HG03439 (cell line): ENCODE measurements around the gene PPM1H.
"Not testable (repeated sequence)": the region's sequence is repeated elsewhere in the genome, so short reads cannot be mapped to it uniquely, and the experiment has no call there.

Experiments used
- ATAC-seq: cut with Tn5 transposase; IDR thresholded peaks from one replicate; pipeline ENCODE4 v1.9.1; 2021; ENCODE audit warnings: mild to moderate bottlenecking, moderate library complexity; ENCODE audit not compliant: unreplicated experiment

PPM1H gene

DNA sequence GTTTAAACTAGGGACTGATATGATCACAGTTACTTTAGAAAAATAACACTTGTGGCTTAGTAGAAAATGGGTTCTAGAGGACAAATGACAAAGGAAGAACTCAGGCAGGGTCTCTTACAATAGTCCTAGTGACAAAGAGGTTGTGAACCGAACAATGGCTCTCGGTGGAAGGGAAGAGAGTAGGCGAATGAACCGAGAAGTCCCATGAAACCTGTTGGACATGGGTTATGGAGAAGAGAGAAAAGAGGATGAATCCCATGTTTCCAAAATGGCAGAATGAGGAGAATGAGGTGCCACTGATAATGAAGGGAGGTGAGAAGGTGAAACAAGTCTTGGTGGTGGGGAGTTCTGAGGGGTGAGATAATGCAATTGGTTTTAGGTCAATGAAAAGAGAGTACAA, 94.1 kb downstream of the PPM1H start:
- no peak for ATAC-seq

GRCh38 chr12:62839869-62840660, 94.9 kb downstream of the PPM1H start:
- no peak for ATAC-seq

GRCh38 chr12:62834971-62835547, 99.9 kb downstream of the PPM1H start:
- ATAC-seq: no peak

DNA sequence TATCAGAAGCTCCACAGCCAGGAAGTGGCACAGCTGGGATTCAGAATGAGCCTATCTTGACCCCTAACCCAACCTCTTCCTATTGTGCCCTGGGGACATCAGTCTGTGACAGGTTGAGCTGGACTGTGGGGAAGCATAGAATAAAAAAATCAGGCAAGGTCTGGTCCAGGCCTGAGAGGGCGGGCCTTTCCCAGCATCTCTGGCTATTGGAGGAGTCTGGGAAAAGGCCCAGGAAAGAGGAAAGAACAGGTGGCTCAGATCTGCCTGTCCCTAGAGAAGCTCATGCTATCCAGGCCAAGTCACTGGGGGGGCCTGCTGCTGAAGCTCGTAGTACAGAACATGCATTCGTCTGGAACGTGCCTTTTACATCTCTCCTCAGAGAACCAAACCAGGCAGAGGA, 100.5 kb downstream of the PPM1H start:
- ATAC-seq: no peak

GRCh38 chr12:62833634-62834033, 101.3 kb downstream of the PPM1H start:
- ATAC-seq: no peak

- no peak for ATAC-seq
Observed at GRCh38 chr12:62832558-62832957, 102.4 kb downstream of the PPM1H start.

- ATAC-seq: no peak
Observed at GRCh38 chr12:62832027-62832426, 102.9 kb downstream of the PPM1H start.

- ATAC-seq: no peak
Observed at GRCh38 chr12:62827855-62828254, 107.1 kb downstream of the PPM1H start.

DNA sequence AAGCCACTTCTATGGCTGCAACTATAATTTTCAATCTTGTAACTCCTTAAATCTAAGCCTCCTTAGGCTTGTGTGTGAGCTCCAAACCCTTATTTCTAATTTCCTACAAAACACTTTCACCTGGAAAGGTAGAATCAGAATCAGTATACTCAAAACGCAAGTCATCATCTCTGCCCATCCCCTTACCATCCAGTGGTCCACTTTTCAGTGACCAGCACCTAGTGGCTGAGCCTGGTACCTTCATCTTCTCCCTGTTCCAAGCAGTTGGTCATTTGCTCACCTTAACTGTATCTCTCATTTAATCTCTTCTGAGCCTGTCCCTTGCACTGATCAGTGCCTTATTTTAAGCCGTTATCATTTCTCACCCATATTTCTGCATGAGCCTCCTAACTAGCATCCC, 107.9 kb downstream of the PPM1H start:
- no peak for ATAC-seq

DNA sequence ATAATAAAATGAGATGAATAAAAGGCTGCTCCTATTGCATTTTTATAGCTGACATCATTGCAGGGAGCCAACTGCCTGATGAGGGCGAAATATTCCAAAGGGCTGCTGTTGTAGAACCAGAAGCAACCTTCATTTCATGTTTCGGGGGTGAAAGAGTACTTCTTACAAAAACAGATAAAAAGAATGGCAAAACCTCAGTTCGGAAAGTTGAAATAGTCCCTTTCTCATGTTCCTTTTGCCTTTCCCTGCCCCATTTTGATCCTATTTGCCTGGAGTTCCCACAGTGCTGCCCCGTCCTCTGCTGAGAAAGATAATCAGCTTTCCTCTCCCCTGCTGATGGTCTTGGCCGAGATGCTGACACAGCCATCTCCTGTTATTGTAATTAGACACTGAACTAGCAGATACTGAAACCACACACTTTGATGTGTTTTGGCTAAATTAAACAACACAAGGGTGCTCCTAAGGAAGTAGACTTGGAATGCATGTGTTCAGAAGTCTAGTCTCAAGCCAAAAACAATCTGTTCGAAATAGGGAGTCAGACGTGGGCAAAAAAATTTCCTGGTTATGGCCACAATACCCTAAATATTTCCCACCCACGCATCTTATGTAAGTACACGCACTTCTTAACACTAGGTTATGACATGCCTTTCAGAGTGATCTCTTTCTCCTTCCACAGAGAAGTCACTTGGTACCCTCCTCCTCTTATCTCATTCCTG, 117.2 kb downstream of the PPM1H start:
- ATAC-seq: no peak

- ATAC-seq: no peak
Observed at GRCh38 chr12:62814243-62814642, 120.7 kb downstream of the PPM1H start.

- ATAC-seq: peak; percentile 50
Observed at GRCh38 chr12:62813031-62813829, 121.7 kb downstream of the PPM1H start.

DNA sequence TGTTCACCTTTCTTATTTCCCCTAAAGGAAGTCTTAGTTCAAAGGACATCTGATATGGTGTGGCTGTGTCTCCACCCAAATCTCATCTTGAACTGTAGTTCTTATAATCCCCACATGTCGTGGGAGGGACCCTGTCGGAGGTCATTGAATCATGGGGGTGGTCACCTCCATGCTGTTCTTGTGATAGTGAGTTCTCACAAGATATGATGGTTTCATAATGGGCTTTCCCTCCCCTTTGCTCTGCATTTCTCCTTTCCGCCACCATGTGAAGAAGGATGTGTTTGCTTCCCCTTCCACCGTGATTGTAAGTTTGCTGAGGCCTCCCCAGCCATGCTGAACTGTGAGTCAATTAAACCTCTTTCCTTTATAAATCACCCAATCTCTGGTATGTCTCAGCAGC, 123.5 kb downstream of the PPM1H start:
- ATAC-seq: not testable (repeated sequence)

- ATAC-seq: peak; percentile 77
Observed at GRCh38 chr12:62808166-62808879, 126.6 kb downstream of the PPM1H start.

- ATAC-seq: no peak
Observed at GRCh38 chr12:62806893-62807292, 128.1 kb downstream of the PPM1H start.

- ATAC-seq: no peak
Observed at GRCh38 chr12:62806244-62806836, 128.6 kb downstream of the PPM1H start.

DNA sequence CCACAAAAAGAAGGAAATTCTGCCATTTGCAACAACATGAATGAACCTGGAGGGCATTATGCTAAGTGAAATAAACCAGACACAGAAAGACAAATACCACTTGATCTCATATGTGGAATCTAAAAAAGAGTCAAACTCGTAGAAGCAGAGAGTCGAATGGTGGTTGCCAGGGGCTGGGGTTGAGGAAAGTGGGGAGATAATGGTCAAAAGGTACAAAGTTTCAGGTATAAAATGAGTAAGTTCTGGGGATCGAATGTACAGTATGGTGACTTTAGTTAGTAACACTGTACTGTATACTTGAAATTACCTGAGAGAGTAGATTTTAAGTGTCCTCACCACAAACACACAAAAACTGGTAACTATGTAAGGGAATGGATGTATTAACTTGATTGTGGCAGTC, 129.4 kb downstream of the PPM1H start:
- no peak for ATAC-seq

DNA sequence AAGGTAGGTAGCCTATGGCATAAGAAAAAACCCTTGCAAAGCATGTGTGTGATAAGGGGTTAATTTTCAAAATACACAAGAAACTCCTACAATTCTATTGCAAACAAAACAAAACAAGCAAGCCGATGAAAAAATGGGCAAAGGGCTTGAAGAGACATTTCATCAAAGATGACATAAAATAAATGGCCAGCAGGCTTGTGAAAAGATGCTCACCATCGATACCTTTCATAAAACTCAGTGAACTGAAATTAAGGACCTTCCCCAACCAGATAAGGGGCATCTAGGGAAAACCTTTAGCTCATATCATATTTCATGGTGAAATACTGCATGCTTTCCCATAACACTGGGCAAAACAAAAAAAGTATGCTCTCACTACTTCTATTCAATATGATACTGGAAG, 131.2 kb downstream of the PPM1H start:
- ATAC-seq: no peak

- no peak for ATAC-seq
Observed at GRCh38 chr12:62802984-62803383, 132.0 kb downstream of the PPM1H start.

DNA sequence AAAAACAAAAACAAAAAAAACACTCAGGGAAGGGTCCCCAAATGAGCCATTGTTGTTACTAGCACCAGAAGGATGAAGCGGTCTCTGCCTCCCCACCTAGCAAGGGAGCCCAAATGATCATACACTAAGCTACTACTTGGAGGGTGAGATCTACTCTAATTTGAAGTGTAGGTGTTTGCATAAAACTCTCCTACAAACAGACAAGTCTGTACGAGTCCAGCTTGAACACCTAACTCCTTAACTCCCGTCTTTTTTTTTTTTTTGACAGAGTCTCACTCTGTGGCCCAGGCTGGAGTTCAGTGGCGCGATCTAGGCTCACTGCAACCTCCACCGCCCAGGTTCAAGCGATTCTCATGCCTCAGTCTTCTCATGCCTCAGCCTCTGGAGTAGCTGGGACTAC, 132.6 kb downstream of the PPM1H start:
- no peak for ATAC-seq
